GM06990 (cell line): ENCODE results near the gene CARS1.

ENCODE experiments used
- DNase-seq: peaks from one replicate; pipeline ENCODE4 v3.0.0-alpha.2; 2011; ENCODE audit not compliant: insufficient read length; ENCODE audit errors: extremely low read depth
- H3K27me3 ChIP-seq: replicated peaks from 2 replicates; pipeline ENCODE4 v1.6.0; 2011; ENCODE audit warnings: low read length; ENCODE audit not compliant: control insufficient read depth, insufficient read depth
- H3K36me3 ChIP-seq: 2 replicates; pipeline ENCODE4 v1.5.1; 2011; ENCODE audit warnings: low read length; ENCODE audit not compliant: control insufficient read depth, insufficient read depth
- H3K4me3 ChIP-seq: replicated peaks from 2 replicates; pipeline ENCODE4 v1.5.1; 2011; ENCODE audit warnings: low read depth, mild to moderate bottlenecking, control low read depth, low read length
- TF ChIP-seq, protein P1 (sequence below): IDR thresholded peaks from 2 replicates; pipeline ENCODE4 v1.5.1; 2011; ENCODE audit warnings: low read length, control low read depth, mild to moderate bottlenecking, inconsistent platforms; ENCODE audit not compliant: insufficient read depth, poor library complexity, severe bottlenecking

The CARS1 gene

DNA sequence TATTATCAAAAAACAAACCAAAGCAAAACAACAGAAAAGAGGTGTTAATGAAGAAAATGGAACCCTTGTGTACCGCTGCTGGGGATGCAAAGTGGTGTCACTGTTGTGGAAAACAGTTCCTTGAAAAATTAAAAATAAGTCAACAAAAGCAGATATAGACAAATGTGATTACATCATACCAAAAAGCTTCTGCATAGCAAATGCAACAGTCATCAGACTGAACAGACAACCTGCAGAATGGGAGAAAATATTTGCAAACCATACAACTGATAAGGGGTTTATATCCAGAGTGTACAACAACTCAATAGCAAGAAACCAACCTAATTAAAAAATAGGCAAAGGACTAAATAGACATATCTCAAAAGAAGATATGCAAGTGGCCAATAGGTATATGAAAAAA lies 22.9 kb upstream of the CARS1 start:
- no peak overlapping the region for H3K4me3 ChIP-seq
- TF ChIP-seq, protein P1, sequence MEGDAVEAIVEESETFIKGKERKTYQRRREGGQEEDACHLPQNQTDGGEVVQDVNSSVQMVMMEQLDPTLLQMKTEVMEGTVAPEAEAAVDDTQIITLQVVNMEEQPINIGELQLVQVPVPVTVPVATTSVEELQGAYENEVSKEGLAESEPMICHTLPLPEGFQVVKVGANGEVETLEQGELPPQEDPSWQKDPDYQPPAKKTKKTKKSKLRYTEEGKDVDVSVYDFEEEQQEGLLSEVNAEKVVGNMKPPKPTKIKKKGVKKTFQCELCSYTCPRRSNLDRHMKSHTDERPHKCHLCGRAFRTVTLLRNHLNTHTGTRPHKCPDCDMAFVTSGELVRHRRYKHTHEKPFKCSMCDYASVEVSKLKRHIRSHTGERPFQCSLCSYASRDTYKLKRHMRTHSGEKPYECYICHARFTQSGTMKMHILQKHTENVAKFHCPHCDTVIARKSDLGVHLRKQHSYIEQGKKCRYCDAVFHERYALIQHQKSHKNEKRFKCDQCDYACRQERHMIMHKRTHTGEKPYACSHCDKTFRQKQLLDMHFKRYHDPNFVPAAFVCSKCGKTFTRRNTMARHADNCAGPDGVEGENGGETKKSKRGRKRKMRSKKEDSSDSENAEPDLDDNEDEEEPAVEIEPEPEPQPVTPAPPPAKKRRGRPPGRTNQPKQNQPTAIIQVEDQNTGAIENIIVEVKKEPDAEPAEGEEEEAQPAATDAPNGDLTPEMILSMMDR = no peak
- DNase-seq = no peak
- peaks cover under 1% of the 10 kb centered on the region for H3K27me3 ChIP-seq
- H3K36me3 ChIP-seq = no peaks in the 10 kb centered on the region

DNA sequence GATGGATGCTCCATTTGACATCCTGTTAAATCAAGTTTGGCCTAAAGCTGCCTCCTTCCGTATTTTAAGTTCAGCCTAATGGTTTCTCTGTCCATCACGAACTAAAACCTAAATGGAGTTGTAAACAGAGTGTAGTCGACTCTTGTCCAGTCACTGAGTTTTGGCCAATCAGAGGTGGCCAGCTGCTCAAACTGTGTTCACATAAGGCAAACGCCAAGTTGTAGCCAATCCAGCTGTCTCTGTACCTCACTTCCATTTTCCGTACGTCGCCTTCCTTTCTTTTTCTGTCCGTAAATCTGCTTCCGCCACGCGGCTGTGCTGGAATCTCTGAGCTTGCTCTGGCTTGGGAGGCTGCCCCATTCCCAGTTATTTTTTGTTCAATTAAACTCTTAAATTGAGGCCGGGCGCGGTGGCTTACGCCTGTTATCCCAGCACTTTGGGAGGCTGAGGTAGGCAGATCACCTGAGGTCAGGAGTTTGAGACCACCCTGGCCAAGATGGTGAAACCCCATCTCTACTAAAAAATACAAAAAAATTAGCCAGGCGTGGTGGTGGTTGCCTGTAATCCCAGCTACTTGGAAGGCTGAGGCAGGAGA lies 20.7 kb upstream of the CARS1 start:
- H3K27me3 ChIP-seq = peaks cover 3% of the 10 kb centered on the region
- DNase-seq = no peak
- H3K36me3 ChIP-seq = no peaks in the 10 kb centered on the region
- H3K4me3 ChIP-seq = no peak overlapping the region
- TF ChIP-seq, protein P1 = no peak

DNA sequence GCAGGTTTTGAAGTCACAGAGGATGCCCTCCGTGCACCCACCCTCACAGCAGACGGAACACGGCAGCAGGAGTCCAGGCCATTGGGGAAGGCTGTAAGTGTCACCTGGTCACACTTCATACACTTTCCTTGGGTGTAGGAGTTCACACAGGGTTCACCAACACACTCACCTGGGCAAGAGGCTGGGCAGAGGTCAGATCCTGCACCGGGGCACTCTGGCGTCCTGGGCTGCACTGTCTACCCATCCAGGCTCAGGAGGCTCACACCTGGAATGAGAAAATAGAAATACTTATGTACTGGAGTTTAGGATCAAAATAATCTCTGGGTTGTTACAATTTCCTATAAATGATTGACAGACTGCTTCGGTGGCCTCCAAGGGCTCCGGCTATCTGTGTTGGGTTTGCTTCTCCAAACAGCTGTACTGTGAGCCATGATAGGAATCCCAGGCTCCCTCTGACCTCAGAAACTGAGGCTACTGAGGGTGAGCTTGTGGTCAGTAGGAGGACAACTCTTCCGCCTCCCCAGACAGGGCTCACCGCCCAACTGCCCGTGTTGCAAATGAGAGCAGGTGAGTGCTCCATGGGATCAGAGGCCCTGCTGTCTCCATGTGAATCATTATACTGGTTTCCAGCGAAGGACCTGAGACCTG lies 20.1 kb upstream of the CARS1 start:
- no peak for DNase-seq
- H3K36me3 ChIP-seq = no peaks in the 10 kb centered on the region
- H3K4me3 ChIP-seq = no peak overlapping the region
- H3K27me3 ChIP-seq = peaks cover 3% of the 10 kb centered on the region
- TF ChIP-seq, protein P1 = no peak

DNA sequence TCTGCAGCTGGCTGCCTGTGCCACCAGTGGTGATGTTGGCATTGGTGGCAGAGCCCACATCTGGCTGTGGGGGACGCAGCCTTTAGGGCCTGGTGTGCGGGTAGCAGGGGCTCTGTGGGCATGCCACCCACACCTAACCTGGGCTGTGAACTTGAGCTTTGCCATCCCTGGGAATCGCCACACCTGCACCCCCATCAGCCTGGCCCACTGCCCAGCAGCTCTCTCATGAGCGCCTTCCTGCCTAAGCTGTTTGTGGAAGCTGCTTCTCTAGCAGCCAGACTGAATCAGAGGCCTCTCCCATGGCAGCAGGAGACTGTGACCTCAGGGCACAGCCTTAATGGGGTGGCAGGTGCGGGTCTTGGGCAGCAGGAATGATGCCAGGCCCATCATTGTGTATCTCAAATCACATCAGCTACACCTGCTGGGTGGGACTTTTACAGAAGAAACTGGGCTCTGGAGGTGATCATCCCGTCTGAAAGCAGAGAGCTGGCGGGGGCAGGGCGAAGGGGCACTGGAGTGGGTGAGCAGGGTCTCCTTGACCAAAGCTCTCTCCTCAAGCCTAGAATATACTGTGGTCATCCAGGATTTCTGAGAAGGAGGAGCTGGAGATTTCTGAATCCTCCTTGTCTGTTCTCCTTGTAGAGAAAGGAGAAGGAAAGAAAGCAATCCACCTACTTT lies 17.8 kb upstream of the CARS1 start:
- no peak for DNase-seq
- Histone ChIP-seq H3K4me3 (no peak overlapping the region), H3K36me3 (no peaks in the 10 kb centered on the region), H3K27me3 (peaks cover 3% of the 10 kb centered on the region)
- TF ChIP-seq, protein P1 = no peak

DNA sequence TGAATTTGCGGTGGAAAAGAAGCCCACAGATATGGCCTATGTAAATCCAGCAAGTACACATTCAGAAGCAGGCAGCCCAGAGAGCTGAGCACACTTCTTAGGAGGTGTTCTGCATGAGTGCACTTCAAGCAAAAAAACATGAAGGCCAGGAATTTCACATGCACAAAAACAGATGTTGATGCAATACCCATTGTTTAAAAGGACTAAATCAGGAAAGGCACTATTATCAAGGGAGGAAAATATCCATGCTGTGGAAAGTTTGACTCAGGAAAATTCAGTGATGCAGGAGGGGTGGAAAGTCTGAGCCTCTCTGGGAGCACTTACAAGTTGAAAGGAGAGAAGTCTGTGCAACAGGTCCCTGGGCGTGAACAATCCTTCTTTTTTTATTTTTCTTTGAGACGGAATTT lies 15.8 kb upstream of the CARS1 start:
- H3K27me3 ChIP-seq = peaks cover 3% of the 10 kb centered on the region
- DNase-seq = no peak
- no peak overlapping the region for H3K4me3 ChIP-seq
- TF ChIP-seq, protein P1 = no peak
- H3K36me3 ChIP-seq = no peaks in the 10 kb centered on the region
